PC-3 (cell line): ENCODE results near the gene NKIRAS1. TPM values are rescaled to one million over a fixed set of nuclear protein-coding genes. Genes with fewer than 3 reads are reported as not detected.
"Not testable (repeated sequence)": the region's sequence is repeated elsewhere in the genome, so short reads cannot be mapped to it uniquely, and the experiment has no call there.

Source experiments
- ATAC-seq: fragments of 200-7000 bp; cut with Tn5 transposase; 2 replicates; pipeline ENCODE4 v1.9.1; 2020; ENCODE audit warnings: mild to moderate bottlenecking, moderate library complexity
- BruUV-seq: library from RNA; stranded (reverse); fragments of 400-500 nt; replicated peaks from 2 replicates; lab custom pipeline; 2021; lab: Mats Ljungman, UMichigan
- CTCF ChIA-PET: fragments of 300-600 bp; sonication (Branson Sonifier 250); formaldehyde crosslinking; loops from one replicate; lab custom pipeline; 2022; ENCODE audit warnings: antibody characterized with exemption; lab: Charles Lee
- POLR2A ChIA-PET: fragments of 300-600 bp; sonication (Branson Sonifier 250); formaldehyde crosslinking; loops from one replicate; lab custom pipeline; 2022; ENCODE audit warnings: antibody characterized with exemption; ENCODE audit not compliant: unreplicated experiment; lab: Charles Lee
- DNase-seq: peaks from one replicate; pipeline ENCODE4 v3.0.0-alpha.2; 2015
- H2AFZ ChIP-seq: fragments of 300-600 bp; sonication (generic); 2 replicates; pipeline ENCODE4 v1.6.0; 2016; ENCODE audit warnings: antibody characterized with exemption, low read length
- H3F3A ChIP-seq: fragments of 300-600 bp; sonication (generic); one replicate; pipeline ENCODE4 v1.6.0; 2017; ENCODE audit warnings: antibody characterized with exemption, low read length, control low read depth, mild to moderate bottlenecking; ENCODE audit not compliant: unreplicated experiment
- H3K27ac ChIP-seq: fragments of 300-600 bp; sonication (generic); 2 replicates; pipeline ENCODE4 v1.5.1; 2016; ENCODE audit warnings: mild to moderate bottlenecking, low read length
- H3K27me3 ChIP-seq: fragments of 300-600 bp; sonication (generic); 2 replicates; pipeline ENCODE4 v1.6.1; 2016; ENCODE audit warnings: low read length, mixed read lengths
- H3K36me3 ChIP-seq: fragments of 300-600 bp; sonication (generic); 2 replicates; pipeline ENCODE4 v1.6.1; 2016; ENCODE audit warnings: low read depth, mixed run types, low read length, mixed read lengths
- H3K4me1 ChIP-seq: fragments of 300-600 bp; sonication (generic); 2 replicates; pipeline ENCODE4 v1.5.1; 2016; ENCODE audit warnings: low read length; ENCODE audit not compliant: insufficient read depth
- H3K4me2 ChIP-seq: fragments of 300-600 bp; sonication (generic); 2 replicates; pipeline ENCODE4 v1.6.0; 2016; ENCODE audit warnings: low read length
- H3K4me3 ChIP-seq: fragments of 300-600 bp; sonication (generic); 2 replicates; pipeline ENCODE4 v1.5.1; 2016; ENCODE audit warnings: mild to moderate bottlenecking, low read length, mixed read lengths
- H3K79me2 ChIP-seq: fragments of 300-600 bp; sonication (generic); 2 replicates; pipeline ENCODE4 v1.6.1; 2017; ENCODE audit warnings: low read length, mixed read lengths
- H3K9ac ChIP-seq: fragments of 300-600 bp; sonication (generic); 2 replicates; pipeline ENCODE4 v1.6.0; 2016; ENCODE audit warnings: mild to moderate bottlenecking, low read length
- H3K9me2 ChIP-seq: fragments of 300-600 bp; sonication (generic); replicated peaks from 2 replicates; pipeline ENCODE4 v1.6.1; 2016; ENCODE audit warnings: mixed run types, low read length, mixed read lengths
- H3K9me3 ChIP-seq: fragments of 300-600 bp; sonication (generic); 2 replicates; pipeline ENCODE4 v1.6.1; 2016; ENCODE audit warnings: low read length, mixed read lengths
- H4K20me1 ChIP-seq: fragments of 300-600 bp; sonication (generic); 2 replicates; pipeline ENCODE4 v1.6.1; 2016; ENCODE audit warnings: low read length, mixed read lengths
- EZH2 ChIP-seq: fragments of 300-600 bp; sonication (generic); IDR thresholded peaks from one replicate; pipeline ENCODE4 v1.6.1; 2017; ENCODE audit warnings: antibody characterized with exemption, mild to moderate bottlenecking, low read length; ENCODE audit not compliant: unreplicated experiment
- EZH2phosphoT487 ChIP-seq: fragments of 300-600 bp; sonication (generic); IDR thresholded peaks from 2 replicates; pipeline ENCODE4 v1.6.1; 2018; ENCODE audit warnings: mild to moderate bottlenecking, antibody characterized with exemption, low read length, borderline replicate concordance
- intact Hi-C: fragments of 100-400 bp; cut with micrococcal nuclease; formaldehyde crosslinking; loops from 2 replicates; pipeline ENCODE4 v1.9.0; 2023
- total RNA-seq: library from RNA; depleted of rRNA; stranded (reverse); fragments of >200 nt; gene quantifications from 2 replicates; pipeline ENCODE4 v1.2.3, GENCODE V29; 2014
- TF ChIP-seq, protein P1 (sequence below): fragments of 300-600 bp; sonication (generic); conservative IDR thresholded peaks from 2 replicates; pipeline ENCODE4 v1.5.1; 2017; ENCODE audit warnings: antibody characterized with exemption, low read depth, mild to moderate bottlenecking, low read length

Gene NKIRAS1
- total RNA-seq, 1 experiment from 2014 or later: 14.9 TPM

DNA sequence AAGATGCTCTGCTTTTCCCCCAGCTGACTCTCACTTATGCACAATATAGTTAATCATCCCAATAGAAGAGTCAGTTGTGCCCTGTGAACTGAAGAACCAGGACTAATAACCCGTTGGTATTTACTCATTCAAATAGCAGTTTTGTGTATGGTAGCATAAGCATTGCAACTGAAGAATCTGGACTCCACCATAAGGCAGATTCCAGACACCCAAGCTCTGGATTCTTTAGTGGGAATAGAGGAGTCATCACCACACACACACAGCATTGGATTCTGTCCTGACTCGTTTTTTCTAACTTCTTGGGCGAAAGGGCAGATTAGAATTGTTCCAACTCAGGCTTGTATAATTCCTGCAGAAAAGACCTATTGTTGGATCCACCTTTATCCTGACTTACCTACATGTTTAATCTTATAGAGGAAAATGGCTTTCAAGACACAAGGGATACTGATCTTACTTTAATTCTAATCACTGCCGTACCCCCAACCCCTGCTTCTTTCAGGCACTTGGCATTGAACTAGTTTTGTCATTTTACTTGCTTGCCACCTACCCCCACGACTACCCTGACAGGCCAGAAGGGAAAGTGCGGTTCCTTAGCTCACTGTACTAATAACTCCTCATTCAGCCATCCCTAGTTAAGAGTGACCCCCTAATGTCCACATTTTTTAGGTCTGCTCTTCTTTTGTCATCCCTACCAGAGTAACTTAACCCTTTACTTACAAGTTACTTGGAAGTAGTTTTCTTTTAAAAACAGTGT lies 42.3 kb downstream of the NKIRAS1 start:
- H3K4me1 ChIP-seq: peaks cover 19% of the 10 kb centered on the region
- ChIA-PET POLR2A (no interaction called here), CTCF (no interaction called here)
- H3K27ac ChIP-seq: no peak overlapping the region
- H3K9me3 ChIP-seq: no peaks in the 10 kb centered on the region
- no peaks in the 10 kb centered on the region for H3K27me3 ChIP-seq
- H3F3A ChIP-seq: no peaks in the 10 kb centered on the region
- no peak overlapping the region for H3K4me3 ChIP-seq
- peaks cover 68% of the 10 kb centered on the region for H3K79me2 ChIP-seq
- no peaks in the 10 kb centered on the region for H3K9me2 ChIP-seq
- DNase-seq (no peak), ATAC-seq (peak; percentile 12; the same call in 1 of the 2 replicates)
- intact Hi-C loops: no loop called here
- no TSS peak for BruUV-seq
- H2AFZ ChIP-seq: no peak overlapping the region
- H3K36me3 ChIP-seq: no peaks in the 10 kb centered on the region
- H3K9ac ChIP-seq: no peak overlapping the region
- H4K20me1 ChIP-seq: peaks cover 35% of the 10 kb centered on the region
- TF ChIP-seq EZH2phosphoT487 (no peak), EZH2 (no peak)
- TF ChIP-seq, protein P1, sequence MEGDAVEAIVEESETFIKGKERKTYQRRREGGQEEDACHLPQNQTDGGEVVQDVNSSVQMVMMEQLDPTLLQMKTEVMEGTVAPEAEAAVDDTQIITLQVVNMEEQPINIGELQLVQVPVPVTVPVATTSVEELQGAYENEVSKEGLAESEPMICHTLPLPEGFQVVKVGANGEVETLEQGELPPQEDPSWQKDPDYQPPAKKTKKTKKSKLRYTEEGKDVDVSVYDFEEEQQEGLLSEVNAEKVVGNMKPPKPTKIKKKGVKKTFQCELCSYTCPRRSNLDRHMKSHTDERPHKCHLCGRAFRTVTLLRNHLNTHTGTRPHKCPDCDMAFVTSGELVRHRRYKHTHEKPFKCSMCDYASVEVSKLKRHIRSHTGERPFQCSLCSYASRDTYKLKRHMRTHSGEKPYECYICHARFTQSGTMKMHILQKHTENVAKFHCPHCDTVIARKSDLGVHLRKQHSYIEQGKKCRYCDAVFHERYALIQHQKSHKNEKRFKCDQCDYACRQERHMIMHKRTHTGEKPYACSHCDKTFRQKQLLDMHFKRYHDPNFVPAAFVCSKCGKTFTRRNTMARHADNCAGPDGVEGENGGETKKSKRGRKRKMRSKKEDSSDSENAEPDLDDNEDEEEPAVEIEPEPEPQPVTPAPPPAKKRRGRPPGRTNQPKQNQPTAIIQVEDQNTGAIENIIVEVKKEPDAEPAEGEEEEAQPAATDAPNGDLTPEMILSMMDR: no peak
- H3K4me2 ChIP-seq: no peak overlapping the region

DNA sequence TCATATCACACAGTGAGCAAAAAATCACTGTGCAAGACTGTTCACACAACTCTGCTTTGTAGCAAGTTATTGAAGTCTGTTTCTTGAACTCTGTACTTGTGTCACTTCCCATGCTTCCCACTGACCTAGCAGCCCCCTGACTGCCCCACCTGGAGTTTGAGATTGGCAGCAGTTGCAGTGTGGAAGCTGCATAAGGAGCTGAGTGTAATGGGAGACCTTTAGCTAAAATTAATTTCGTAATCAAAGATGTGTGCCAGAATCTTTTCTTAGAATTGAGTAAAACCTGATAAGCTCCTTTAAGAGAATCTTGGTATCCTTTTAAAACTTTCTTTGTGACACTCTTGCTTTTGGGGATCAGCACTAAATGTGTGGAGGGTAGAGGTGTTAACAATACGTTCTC lies 42.8 kb downstream of the NKIRAS1 start:
- Histone ChIP-seq H3K4me1 (peaks cover 19% of the 10 kb centered on the region), H3K36me3 (no peaks in the 10 kb centered on the region), H3F3A (no peaks in the 10 kb centered on the region), H3K9ac (no peak overlapping the region), H3K79me2 (peaks cover 67% of the 10 kb centered on the region), H3K4me3 (no peak overlapping the region), H3K27me3 (no peaks in the 10 kb centered on the region), H3K4me2 (no peak overlapping the region), H3K9me3 (no peaks in the 10 kb centered on the region), H2AFZ (no peak overlapping the region), H4K20me1 (peaks cover 35% of the 10 kb centered on the region), H3K27ac (no peak overlapping the region), H3K9me2 (no peaks in the 10 kb centered on the region)
- CTCF ChIA-PET: no interaction called here
- TF ChIP-seq, protein P1: no peak
- TF ChIP-seq EZH2 (no peak), EZH2phosphoT487 (no peak)
- ATAC-seq: no peak
- no TSS peak for BruUV-seq
- intact Hi-C loops: no loop called here
- no peak for DNase-seq
- POLR2A ChIA-PET: no interaction called here

DNA sequence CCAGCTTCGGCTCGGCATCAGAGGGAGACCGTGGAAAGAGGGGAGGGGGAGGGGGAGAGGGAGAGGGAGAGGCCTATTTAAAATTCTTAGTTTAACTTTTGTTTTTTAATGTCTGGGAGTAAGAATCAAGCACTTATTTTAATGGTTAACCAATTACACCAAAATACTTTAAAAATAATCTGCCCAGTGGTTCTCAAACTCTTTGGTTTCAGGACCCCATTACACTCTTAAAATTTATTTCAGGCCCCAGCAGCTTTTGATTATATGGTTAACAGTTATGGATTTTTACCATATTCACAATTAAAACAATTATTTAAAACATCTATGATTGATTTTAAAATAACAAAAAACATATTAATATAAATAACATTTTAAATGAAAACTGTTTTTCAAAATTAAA lies 44.5 kb downstream of the NKIRAS1 start:
- Histone ChIP-seq H3K79me2 (peaks cover 66% of the 10 kb centered on the region), H3K36me3 (no peaks in the 10 kb centered on the region), H3F3A (no peaks in the 10 kb centered on the region), H3K4me3 (no peak overlapping the region), H3K27ac (no peak overlapping the region), H3K9ac (no peak overlapping the region), H3K4me1 (peaks cover 12% of the 10 kb centered on the region; the same call in 1 of the 2 replicates), H3K4me2 (no peak overlapping the region), H3K27me3 (no peaks in the 10 kb centered on the region), H3K9me2 (no peaks in the 10 kb centered on the region), H3K9me3 (no peaks in the 10 kb centered on the region), H2AFZ (no peak overlapping the region), H4K20me1 (peaks cover 30% of the 10 kb centered on the region)
- DNase-seq: no peak
- POLR2A ChIA-PET: no interaction called here
- TF ChIP-seq, protein P1: no peak
- TF ChIP-seq EZH2phosphoT487 (no peak), EZH2 (no peak)
- BruUV-seq: no TSS peak
- no peak for ATAC-seq
- intact Hi-C loops: no loop called here
- CTCF ChIA-PET: no interaction called here

DNA sequence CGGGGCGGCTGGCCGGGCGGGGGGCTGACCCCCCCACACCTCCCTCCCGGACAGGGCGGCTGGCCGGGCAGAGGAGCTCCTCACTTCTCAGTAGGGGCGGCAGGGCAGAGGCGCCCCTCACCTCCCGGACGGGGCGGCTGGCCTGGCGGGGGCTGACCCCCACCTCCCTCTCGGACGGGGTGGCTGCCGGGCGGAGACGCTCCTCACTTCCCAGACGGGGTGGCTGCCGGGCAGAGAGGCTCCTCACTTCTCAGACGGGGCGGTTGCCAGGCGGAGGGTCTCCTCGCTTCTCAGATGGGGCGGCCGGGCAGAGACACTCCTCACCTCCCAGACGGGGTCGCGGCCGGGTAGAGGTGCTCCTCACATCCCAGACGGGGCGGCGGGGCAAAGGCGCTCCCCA lies 45.4 kb downstream of the NKIRAS1 start:
- POLR2A ChIA-PET: not testable (repeated sequence)

More for the DNA sequence above, 45.4 kb downstream of the NKIRAS1 start:
- CTCF ChIA-PET, H3K4me1 ChIP-seq, H3K4me3 ChIP-seq, H3K36me3 ChIP-seq, H3K27ac ChIP-seq, DNase-seq, H3K9ac ChIP-seq, H3K4me2 ChIP-seq, H3K9me3 ChIP-seq, H3F3A ChIP-seq, BruUV-seq, intact Hi-C loops, H2AFZ ChIP-seq, H3K27me3 ChIP-seq, H3K9me2 ChIP-seq, ATAC-seq: not testable (repeated sequence)
- Histone ChIP-seq H3K79me2 (peaks cover 63% of the 10 kb centered on the region), H4K20me1 (peaks cover 25% of the 10 kb centered on the region)
